GM19463 (cell line): ENCODE data around the gene SGSH.
"Not testable (repeated sequence)": the region's sequence is repeated elsewhere in the genome, so short reads cannot be mapped to it uniquely, and the experiment has no call there.

Experiments
- ATAC-seq: cut with Tn5 transposase; IDR thresholded peaks from one replicate; pipeline ENCODE4 v1.9.1; 2021; ENCODE audit warnings: mild to moderate bottlenecking, moderate library complexity; ENCODE audit not compliant: unreplicated experiment

The SGSH gene

DNA sequence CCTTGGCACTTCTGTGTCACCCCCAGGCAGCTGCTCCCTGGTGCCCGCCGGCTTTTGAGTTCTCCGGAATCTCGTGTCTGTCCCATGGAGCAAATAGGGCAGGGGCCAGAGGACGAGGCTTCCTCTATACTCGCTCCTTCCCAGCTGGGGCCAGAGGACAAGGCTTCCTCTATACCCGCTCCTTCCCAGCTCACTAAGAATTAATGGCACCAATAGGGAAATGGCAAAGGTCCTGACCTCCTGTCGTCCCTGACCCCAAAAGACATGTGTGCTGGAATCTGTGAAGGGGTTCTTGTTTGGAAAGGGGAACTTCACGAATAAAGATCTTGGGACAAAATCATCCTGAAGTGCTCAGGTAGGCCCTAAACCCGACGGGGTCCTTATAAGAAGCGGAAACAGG lies 7.6 kb downstream of the SGSH start:
- no peak for ATAC-seq

DNA sequence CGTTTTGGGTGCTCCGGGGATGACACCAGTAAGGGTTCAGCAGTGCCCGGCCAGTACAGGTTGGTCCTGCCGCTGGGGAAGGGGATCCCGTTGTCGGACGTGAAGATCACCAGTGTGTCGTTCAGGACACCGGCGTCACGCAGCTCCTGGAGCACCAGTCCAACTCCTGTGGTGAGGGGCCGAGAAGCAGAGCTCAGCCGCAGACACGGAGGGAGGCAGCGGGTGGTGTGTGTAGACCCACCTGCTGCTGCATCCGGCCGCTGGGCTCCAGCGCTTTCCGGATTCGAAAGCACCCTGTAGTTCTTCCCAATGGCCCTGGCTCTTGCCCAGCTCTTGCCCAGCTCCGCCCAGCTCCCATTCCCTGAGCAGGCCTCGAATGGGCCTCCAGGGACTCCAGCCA lies 8.0 kb downstream of the SGSH start:
- ATAC-seq, result no peak

DNA sequence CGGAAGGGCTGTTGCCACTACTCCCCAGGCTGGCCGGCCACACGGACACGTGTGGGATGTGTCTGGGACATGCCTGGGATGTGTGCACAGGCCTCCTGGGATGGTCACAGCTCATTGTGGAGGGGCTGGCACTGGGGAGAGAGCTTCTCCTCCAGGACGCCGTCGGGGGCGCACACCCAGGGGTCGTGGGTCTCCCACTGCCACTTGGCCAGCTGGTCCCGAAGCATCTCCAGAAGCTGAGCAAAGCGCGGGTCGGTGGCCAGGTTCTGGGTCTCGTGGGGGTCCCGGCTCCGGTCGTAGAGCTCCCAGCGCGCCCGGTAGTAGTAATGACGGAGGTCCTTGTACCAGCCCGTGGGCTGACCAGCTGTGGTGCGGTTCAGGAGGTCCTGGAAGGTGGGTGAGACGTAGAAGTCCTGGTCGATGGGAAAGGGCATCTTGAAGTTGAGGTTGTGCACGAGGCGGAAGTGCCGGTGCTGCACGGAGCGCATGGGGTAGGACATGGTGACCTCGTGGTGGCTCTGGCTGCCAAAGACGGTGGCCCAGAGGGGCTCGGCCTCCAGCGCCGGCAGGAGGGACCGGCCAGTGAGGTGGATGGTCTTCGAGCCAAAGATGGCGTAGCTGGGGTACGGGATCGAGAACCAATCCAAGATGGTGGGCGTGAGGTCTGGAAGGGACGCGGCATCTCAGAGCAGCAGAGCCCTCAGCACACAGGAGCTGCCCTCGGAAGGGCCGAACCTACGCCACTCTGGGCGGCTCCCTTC lies 9.6 kb downstream of the SGSH start:
- ATAC-seq, result no peak

DNA sequence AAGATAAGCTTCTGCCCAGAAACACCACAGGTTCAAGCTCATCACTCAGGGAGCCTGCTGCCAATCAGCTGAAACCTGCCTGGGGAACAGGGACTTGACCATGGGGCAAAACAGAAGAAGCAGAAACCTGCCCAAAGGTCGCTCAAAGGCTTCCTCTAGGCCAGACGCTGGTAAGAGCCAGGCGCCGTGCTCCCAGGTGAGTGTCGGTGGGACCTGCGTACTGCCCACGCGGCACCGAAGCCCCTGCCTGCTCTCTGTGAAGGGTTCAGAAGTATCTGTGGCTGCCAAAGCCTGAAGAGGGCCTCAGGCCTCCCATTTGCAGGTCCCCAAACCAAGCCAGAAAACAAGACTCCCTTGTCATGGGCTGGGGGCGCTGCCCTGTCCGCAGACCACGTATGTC lies 10.4 kb downstream of the SGSH start:
- no peak for ATAC-seq

DNA sequence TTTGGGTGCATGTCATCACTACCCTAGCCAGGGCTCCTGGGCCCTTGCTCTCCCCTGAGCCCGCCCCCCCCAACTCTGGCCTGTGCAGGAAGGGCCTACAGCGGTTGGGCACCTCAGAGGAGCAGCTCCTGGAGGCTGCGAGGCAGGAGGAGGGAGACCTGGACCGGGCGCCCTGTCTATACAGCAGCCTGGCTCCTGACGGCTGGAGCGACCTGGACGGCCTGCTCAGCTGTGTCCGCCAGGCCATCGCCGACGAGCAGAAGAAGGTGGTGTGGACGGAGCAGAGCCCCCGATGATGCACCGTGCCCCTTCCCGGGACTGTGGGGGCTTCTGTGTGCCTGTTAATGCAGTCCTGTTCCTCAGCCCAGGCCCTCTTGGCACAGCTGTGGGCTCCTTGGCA lies 12.1 kb downstream of the SGSH start:
- ATAC-seq, result no peak

DNA sequence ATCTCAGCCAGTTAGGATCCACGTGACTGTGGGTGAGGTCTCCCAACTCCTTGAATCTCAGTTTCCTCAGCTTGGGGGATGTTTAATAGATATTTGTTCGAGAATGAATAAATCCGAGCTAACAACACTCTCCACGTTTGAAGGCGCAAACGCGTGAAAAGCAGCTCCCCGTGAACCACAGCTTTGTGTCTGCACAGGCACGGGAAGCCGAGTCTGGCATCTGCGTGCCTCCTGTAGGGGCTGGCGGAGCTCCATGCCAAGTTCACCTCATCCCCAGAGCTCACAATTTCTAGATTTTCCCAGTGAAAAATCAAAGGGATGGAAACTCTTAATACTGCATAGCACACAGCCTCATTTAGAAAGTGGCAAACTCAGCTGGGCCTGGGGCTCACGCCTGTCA lies 14.3 kb downstream of the SGSH start:
- no peak for ATAC-seq

DNA sequence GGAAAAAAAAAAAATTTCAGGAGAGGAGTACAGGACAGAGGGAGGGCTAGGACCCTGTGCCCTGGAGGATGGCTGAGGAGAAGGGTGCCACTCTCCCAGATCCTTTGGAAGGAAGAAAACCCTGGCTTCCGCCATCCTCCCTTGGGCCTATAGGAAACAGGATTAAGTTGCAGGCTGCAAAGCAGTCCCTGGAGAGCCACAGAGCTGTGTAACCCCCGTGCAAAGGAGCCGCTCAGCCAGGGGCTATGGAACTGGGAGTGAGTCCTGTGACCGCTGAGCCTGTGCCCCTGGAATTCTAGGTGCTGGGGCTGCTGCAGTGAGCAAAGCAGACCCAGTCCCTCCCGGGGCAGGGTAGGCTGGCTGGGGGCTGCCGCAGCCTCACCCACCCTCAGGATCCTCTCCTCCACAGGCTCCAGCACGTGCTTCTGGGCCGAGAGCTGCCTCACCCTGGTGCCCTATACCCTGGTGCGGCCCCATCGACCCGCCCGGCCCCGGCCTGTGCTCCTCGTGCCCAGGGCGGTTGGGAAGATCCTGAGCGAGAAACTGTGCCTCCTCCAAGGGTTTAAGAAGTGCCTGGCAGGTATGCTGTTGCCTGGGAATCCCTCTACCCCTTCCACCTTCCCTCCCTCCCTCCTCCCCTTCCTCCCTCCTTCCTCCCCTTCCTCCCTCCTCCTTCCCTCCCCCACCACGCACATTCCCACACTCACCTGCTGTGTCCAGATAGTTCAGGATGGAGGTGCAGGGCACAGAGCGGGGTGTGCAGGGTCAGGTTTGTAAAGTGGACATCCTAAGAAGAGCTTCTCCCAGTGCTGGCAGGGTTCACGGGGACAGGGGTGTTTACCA lies 15.3 kb downstream of the SGSH start:
- ATAC-seq, result no peak

DNA sequence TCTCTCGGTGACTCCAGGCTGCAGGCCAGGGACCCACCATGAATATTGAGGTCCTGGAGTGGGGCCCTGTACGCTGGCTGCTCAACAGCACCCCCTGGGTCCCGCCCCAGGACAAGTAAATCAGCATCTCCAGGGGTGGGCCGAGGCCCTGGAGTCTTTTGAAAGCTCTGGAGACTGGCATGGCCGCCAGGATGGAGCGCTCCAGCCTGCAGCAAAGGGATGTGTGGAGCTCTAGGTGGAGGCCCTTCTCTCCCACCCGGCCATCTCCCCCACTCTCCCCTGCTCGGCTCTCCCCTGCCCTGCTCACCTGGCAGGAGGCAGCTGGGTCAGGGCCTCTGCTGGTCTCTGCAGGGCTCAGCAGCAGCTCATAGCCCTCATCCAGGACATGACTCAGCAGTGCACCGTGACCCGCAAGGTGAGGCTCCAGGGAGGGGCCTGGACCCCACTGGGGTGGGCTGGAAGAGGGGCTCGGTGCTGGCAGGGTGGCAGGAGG lies 16.6 kb downstream of the SGSH start:
- no peak for ATAC-seq

DNA sequence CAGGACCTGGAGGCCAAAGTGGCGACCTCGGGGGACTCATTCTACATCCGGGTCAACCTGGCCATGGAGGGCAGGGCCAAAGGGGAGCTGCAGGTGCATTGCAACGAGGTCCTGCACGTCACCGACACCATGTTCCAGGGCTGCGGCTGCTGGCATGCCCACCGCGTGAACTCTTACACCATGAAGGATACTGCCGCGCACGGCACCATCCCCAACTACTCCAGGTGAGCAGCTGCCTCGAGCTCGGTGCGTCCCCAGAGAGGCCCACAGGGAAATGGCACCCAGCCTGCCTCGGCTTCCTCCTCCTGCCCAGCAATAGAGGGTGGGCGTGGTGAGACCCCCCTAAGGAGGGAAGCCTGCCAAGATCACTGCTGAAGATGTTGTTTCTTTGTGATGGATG lies 17.9 kb downstream of the SGSH start:
- ATAC-seq, result no peak

DNA sequence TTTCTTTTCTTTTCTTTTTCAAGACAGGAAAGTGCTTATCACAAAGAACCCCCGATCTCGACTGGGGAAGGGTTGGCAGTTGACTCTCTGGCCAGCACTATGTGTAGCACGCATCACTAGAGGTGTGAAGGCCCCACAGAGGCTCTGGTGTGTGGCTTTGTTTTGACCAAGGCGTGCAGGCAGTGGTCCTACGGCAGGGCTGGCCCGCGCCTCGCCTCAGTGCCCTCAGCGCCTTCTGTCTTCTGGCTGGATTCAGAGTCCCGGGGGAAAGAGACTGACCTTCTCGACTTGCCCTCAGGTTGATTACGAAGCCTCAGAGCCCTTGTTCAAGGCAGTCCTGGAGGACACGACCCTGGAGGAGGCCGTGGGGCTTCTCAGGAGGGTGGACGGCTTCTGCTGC lies 18.7 kb downstream of the SGSH start:
- no peak for ATAC-seq

DNA sequence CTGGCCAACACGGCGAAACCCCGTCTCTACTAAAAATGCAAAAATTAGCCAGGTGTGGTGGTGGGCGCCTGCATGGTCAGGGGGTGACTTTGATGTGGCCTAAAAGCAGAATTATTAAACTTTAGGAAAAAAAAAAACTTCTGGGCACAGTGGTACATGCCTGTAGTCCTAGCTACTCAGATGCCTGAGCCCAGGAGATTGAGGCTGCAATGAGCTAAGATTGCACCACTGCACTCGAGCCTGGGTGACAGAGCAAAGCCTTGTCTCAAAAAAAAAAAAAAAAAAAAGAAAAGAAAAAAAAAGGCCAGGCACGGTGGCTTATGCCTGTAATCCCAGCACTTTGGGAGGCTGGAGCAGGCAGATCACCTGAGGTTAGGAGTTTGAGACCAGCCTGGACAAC lies 20.8 kb downstream of the SGSH start:
- ATAC-seq, result not testable (repeated sequence)

DNA sequence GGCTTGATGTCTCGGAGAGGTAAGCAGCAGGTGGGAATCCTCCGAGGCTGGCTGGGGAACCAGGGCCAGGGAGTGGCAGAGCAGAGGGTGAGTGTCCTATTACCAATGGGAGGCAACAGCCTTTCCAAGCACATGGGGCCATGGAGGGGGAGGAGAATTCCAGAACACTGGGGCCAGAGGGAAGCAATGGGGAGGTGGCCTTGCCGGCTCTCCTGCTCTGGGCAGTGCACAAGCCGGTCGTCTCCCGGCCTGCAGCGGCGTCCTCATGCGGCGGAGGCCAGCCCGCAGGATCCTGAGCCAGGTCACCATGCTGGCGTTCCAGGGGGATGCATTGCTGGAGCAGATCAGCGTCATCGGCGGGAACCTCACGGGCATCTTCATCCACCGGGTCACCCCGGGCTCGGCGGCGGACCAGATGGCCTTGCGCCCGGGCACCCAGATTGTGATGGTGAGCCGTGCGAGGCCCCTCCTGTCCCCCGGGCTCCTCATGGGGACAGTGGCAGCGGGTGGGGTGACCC lies 21.9 kb downstream of the SGSH start:
- no peak for ATAC-seq

DNA sequence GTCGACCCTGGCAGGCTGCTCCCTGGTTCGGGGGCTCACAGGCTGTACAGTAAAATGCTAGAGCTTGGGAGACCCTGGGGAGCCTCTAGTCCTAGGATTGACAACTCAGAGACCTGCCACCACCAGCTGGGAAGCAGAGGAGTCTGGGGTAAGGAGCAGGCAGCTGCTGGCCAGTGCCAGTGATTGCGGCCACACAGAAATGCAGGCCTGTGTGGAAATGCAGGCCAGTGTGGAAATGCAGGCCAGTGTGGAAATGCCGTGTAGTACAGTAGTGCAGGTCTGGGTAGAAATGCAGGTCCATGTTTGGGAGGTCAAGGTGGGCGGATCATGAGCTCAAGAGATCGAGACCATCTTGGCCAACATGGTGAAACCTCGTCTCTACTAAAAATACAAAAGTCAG lies 23.5 kb downstream of the SGSH start:
- ATAC-seq, result no peak

DNA sequence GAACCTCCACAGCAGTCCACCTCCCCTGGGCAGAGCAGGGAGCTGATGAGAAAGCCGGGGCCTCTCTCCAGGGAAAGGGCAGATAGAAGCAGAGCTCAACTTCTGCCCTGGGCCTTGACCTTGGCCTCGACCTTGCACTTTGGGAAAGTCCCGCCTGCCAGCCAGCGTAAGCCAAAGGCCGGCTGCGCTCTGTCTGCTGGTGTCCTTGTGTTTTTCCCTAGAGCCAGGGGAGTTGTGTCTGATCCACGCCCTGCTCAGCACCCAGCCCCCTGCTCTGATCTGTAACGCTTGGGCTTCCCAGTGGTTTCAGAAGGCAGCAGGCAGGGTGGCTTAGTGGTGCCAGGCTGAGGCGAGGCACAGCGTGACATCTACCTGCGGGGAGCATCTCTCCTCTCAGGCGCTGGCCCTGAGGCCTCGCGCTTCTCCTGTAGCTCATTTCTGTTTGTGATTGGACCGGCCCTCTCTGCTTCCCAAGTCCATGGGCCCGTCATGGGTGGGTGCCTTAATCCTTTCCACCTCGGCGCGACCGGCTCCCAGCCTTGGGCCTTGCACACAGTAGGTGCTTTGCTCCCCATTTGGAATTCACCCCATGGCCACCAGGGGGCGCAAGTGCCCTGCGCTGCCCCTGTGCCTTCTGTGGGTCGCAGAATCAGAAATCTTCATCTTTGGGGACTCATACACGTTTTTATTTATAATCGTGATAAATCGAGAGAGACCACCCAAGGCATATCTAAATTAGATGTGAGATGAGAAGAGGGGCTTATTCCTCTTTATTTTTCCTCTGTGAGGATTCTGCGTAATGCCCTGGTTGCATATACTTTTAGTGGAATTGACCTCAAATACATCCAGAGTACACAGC lies 24.2 kb downstream of the SGSH start:
- no peak for ATAC-seq

DNA sequence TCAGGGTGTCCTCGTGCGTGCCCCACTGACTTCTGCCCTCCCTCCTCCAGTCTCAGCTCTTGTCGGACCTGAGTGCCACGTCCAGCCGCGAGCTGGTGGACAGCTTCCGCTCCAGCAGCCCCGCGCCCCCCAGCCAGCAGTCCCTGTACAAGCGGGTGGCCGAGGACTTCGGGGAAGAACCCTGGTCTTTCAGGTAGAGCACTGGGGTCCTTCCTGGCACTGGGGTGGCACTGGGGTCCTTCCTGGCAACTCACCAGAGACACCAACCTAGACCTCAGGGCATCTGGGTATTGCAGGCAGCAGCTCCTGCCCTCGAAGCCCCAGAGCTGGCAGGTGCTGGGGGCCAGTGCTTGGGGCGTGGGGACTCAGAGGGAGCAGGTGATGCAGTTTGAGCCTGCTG lies 25.0 kb downstream of the SGSH start:
- ATAC-seq, result no peak

DNA sequence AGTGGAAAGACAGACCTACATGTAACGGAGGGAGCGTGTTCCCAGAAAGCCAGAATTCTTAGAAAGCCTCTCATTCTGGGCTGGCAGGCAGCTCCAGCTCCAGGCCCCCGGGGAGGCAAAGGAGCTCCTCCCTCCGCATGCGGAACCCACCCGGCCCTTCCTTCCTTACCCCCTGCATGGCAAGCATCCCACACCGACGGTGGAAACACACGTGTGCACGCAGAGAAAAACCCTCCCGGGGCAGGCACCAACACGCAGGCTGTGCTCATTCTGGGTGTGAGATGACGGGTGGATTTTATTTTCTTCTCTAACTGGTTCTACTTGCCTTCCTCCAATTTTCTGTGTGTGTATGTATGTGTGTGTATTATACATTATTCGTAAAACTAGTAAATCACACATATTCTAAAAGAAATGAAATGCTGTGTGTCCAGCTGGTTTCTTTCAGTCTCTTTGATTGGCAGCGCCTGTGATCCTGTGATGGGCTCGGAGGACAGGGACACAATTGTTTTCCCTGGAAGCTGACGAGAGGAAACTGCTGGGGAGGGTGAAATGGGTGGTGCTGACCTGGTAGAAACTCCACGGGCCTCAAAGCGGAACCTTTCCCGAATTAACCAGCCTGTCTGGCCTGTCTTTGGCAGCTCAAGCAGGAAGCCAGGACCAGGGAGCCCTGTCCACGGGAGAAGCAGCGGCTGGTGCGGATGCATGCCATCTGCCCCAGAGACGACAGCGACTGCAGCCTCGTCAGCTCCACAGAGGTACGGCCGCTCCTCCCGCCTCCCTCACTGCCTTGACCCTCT lies 28.1 kb downstream of the SGSH start:
- ATAC-seq, result no peak

DNA sequence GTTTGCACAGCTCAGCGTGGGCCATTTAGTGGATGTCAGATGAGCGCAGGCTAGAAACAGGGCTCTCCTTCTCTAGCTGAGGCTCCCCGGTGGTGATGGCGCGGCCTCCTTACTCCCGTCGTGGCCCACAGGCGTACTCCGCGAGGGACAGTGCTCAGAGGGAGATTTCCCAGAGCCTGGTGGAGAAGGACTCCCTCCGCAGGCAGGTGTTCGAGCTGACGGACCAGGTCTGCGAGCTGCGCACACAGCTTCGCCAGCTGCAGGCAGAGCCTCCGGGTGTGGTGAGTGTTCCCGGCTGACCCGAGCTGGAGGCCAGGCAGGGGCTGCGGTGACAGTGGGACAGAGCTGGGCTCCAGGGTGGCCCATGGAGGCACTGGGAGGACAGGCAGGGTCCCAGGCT lies 28.9 kb downstream of the SGSH start:
- ATAC-seq, result no peak

DNA sequence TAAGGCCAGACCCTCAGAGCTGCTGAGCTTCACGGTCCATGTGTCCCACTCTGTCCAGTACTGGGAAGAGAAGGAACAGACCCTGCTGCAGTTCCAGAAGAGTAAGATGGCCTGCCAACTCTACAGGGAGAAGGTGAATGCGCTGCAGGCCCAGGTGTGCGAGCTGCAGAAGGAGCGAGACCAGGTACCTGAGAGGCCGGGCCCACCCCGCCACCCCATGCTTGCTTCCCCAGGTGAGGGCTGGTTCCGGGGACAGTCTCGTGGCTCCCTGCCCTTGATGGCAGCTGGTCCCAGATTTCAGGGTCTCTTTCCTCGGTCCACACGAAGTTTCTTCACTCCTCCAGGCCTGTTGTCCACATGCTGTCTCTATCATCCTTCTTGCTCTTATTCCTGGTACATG lies 29.4 kb downstream of the SGSH start:
- no peak for ATAC-seq

DNA sequence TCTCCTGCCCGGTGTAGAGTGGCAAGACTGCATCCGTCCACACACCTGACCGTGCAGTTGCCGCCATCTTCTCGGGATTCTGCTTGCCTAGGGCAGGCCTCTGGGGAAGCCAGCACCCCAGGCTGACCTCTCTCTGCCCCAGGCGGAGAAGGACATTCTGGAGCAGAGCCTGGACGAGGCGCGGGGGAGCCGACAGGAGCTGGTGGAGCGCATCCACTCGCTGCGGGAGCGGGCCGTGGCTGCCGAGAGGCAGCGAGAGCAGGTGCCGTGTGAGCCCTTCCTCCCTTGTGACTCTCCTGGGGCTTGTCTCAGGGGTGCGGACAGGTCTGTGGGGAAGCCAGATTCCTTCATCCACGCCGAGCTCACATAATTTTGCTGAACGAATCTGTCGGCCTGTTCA lies 30.5 kb downstream of the SGSH start:
- no peak for ATAC-seq

DNA sequence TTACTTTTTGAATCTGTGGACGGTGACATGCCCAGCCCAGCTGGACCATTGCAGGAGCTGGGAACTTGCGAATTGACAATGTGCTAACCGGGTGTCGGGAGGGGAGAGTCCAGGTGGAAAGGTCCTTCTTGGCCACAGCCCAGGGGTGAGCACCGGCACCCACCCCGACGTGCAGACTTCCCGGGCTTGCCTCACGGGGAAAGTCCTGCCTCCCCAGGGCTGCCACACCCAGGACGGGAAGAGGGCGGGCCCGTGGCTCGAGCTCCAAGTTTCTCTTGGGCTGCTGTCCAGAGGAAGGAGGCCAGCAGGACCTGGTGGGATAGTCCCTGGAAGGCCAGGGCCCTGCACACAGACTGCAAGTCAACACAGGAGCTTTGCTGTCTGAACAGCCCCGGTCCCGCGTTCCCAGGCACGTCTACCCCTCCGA lies 32.6 kb downstream of the SGSH start:
- no peak for ATAC-seq
